H1 (cell line): Measurements from ENCODE around the gene AHI1. TPM values are rescaled to one million over a fixed set of nuclear protein-coding genes. Genes with fewer than 3 reads are reported as not detected.

Experiments used
- polyA plus RNA-seq, 7 experiments: library from polyadenylated mRNA; depleted of rRNA in 3 of 7; stranded (reverse) in 5 of 7; unstranded in 2 of 7; fragments of >200 nt in 5 of 7; fragments of 200-250 nt in 2 of 7; gene quantifications; 1 replicate in 5 of 7; 2 replicates in 1 of 7; 4 replicates in 1 of 7; pipeline versions ENCODE4 v1.2.1 to v1.2.3, GENCODE V29; 2011 to 2013; ENCODE audit warnings: missing spikeins in 2 of 7, mixed read lengths in 2 of 7
- total RNA-seq: library from RNA; stranded (reverse); fragmentation: NEBNext Ultra II Directional; extraction: Animal tissue kit (Norgen Biotek cat#: 25700); gene quantifications from 2 replicates; pipeline ENCODE4 v1.2.1, GENCODE V29; 2021
- TF ChIP-seq, protein P1 (sequence below): fragments of 300-600 bp; sonication (generic); IDR thresholded peaks from 2 replicates; pipeline ENCODE4 v1.7.1; 2012; ENCODE audit warnings: low read length, moderate library complexity, mild to moderate bottlenecking, inconsistent platforms; ENCODE audit not compliant: insufficient replicate concordance

Gene AHI1
- total and polyA plus RNA-seq, 2 of the 8 experiments (the other 6 are each of a cell fraction or from before 2014, with no cell fraction given): 4.2 to 19.6 TPM

DNA sequence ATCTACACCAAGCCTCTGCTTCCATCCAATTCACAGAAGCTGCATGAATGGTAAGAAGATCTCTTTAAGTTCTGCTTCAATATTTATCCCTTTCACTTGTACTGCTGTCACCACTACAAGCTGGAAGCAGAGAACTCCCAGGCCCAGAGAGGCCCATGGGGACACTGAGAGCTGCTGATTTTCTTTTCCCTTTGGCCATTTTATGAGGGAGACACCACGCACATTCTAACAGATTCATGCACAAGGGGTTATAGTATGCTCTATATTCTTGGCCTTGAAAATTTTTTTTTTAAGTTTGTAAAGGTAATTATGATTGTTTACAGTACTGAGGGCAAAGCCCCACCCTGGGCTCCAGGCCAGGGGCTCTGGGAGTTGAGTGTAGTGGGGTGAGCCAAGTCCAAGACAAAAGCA lies 228.1 kb downstream of the AHI1 start (continued):
- TF ChIP-seq, protein P1, sequence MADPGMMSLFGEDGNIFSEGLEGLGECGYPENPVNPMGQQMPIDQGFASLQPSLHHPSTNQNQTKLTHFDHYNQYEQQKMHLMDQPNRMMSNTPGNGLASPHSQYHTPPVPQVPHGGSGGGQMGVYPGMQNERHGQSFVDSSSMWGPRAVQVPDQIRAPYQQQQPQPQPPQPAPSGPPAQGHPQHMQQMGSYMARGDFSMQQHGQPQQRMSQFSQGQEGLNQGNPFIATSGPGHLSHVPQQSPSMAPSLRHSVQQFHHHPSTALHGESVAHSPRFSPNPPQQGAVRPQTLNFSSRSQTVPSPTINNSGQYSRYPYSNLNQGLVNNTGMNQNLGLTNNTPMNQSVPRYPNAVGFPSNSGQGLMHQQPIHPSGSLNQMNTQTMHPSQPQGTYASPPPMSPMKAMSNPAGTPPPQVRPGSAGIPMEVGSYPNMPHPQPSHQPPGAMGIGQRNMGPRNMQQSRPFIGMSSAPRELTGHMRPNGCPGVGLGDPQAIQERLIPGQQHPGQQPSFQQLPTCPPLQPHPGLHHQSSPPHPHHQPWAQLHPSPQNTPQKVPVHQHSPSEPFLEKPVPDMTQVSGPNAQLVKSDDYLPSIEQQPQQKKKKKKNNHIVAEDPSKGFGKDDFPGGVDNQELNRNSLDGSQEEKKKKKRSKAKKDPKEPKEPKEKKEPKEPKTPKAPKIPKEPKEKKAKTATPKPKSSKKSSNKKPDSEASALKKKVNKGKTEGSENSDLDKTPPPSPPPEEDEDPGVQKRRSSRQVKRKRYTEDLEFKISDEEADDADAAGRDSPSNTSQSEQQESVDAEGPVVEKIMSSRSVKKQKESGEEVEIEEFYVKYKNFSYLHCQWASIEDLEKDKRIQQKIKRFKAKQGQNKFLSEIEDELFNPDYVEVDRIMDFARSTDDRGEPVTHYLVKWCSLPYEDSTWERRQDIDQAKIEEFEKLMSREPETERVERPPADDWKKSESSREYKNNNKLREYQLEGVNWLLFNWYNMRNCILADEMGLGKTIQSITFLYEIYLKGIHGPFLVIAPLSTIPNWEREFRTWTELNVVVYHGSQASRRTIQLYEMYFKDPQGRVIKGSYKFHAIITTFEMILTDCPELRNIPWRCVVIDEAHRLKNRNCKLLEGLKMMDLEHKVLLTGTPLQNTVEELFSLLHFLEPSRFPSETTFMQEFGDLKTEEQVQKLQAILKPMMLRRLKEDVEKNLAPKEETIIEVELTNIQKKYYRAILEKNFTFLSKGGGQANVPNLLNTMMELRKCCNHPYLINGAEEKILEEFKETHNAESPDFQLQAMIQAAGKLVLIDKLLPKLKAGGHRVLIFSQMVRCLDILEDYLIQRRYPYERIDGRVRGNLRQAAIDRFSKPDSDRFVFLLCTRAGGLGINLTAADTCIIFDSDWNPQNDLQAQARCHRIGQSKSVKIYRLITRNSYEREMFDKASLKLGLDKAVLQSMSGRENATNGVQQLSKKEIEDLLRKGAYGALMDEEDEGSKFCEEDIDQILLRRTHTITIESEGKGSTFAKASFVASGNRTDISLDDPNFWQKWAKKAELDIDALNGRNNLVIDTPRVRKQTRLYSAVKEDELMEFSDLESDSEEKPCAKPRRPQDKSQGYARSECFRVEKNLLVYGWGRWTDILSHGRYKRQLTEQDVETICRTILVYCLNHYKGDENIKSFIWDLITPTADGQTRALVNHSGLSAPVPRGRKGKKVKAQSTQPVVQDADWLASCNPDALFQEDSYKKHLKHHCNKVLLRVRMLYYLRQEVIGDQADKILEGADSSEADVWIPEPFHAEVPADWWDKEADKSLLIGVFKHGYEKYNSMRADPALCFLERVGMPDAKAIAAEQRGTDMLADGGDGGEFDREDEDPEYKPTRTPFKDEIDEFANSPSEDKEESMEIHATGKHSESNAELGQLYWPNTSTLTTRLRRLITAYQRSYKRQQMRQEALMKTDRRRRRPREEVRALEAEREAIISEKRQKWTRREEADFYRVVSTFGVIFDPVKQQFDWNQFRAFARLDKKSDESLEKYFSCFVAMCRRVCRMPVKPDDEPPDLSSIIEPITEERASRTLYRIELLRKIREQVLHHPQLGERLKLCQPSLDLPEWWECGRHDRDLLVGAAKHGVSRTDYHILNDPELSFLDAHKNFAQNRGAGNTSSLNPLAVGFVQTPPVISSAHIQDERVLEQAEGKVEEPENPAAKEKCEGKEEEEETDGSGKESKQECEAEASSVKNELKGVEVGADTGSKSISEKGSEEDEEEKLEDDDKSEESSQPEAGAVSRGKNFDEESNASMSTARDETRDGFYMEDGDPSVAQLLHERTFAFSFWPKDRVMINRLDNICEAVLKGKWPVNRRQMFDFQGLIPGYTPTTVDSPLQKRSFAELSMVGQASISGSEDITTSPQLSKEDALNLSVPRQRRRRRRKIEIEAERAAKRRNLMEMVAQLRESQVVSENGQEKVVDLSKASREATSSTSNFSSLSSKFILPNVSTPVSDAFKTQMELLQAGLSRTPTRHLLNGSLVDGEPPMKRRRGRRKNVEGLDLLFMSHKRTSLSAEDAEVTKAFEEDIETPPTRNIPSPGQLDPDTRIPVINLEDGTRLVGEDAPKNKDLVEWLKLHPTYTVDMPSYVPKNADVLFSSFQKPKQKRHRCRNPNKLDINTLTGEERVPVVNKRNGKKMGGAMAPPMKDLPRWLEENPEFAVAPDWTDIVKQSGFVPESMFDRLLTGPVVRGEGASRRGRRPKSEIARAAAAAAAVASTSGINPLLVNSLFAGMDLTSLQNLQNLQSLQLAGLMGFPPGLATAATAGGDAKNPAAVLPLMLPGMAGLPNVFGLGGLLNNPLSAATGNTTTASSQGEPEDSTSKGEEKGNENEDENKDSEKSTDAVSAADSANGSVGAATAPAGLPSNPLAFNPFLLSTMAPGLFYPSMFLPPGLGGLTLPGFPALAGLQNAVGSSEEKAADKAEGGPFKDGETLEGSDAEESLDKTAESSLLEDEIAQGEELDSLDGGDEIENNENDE: no peak
- TF ChIP-seq, all 59 proteins: peak for 0
